ENCODE data around the gene PLCG1.

PLCG1 gene

GRCh38 chr20:41151134-41151869 is 14.0 kb downstream of the PLCG1 start:
- ATAC-seq: no peak
- TF ChIP-seq RARB (CRISPR knock-in tag; IDR thresholded peaks at IDR 0.05) (no peak), CSRNP3 (CRISPR knock-in tag; IDR thresholded peaks at IDR 0.05) (no peak), ZNF70 (CRISPR knock-in tag; IDR thresholded peaks at IDR 0.05) (no peak), BACH2 (CRISPR knock-in tag; IDR thresholded peaks at IDR 0.05; ENCODE audit: borderline replicate concordance) (no peak), ISL1 (CRISPR knock-in tag; IDR thresholded peaks at IDR 0.05) (no peak), TSHZ2 (CRISPR knock-in tag; IDR thresholded peaks at IDR 0.05) (no peak), ESRRG (CRISPR knock-in tag; IDR thresholded peaks at IDR 0.05) (no peak), POU6F1 (CRISPR knock-in tag; IDR thresholded peaks at IDR 0.05; ENCODE audit: borderline replicate concordance, low read depth) (no peak), ZNF565 (CRISPR knock-in tag; conservative IDR thresholded peaks at IDR 0.05; ENCODE audit: low read depth) (no peak), TCF4 (CRISPR knock-in tag; IDR thresholded peaks at IDR 0.05; ENCODE audit: borderline replicate concordance) (no peak), ZC3H10 (CRISPR knock-in tag; IDR thresholded peaks at IDR 0.05) (no peak), SNAI2 (CRISPR knock-in tag; IDR thresholded peaks at IDR 0.05) (no peak), PPARA (CRISPR knock-in tag; IDR thresholded peaks at IDR 0.05; ENCODE audit: borderline replicate concordance) (no peak), OSR1 (CRISPR knock-in tag; IDR thresholded peaks at IDR 0.05) (no peak), CREB5 (CRISPR knock-in tag; IDR thresholded peaks at IDR 0.05; ENCODE audit: low read depth) (no peak), ZNF8 (CRISPR knock-in tag; IDR thresholded peaks at IDR 0.05) (no peak), ZFP30 (CRISPR knock-in tag; IDR thresholded peaks at IDR 0.05) (no peak), GLIS3 (CRISPR knock-in tag; IDR thresholded peaks at IDR 0.05) (no peak), TOX (CRISPR knock-in tag; IDR thresholded peaks at IDR 0.05; ENCODE audit: borderline replicate concordance) (no peak)

- ATAC-seq: no peak
- no peak for TF ChIP-seq ZNF565 (CRISPR knock-in tag; conservative IDR thresholded peaks at IDR 0.05; ENCODE audit: low read depth)
- no peak for TF ChIP-seq ESRRG (CRISPR knock-in tag; IDR thresholded peaks at IDR 0.05)
- TF ChIP-seq ISL1 (CRISPR knock-in tag; IDR thresholded peaks at IDR 0.05): no peak
- TF ChIP-seq ARNTL (CRISPR knock-in tag; IDR thresholded peaks at IDR 0.05; ENCODE audit: borderline replicate concordance, low read depth): no peak
- no peak for TF ChIP-seq ZC3H10 (CRISPR knock-in tag; IDR thresholded peaks at IDR 0.05)
- TF ChIP-seq CSRNP3 (CRISPR knock-in tag; IDR thresholded peaks at IDR 0.05): no peak
- TF ChIP-seq ZNF8 (CRISPR knock-in tag; IDR thresholded peaks at IDR 0.05): no peak
- no peak for TF ChIP-seq SNAI2 (CRISPR knock-in tag; IDR thresholded peaks at IDR 0.05)
- no peak for TF ChIP-seq CREB5 (CRISPR knock-in tag; IDR thresholded peaks at IDR 0.05; ENCODE audit: low read depth)
- TF ChIP-seq TCF4 (CRISPR knock-in tag; IDR thresholded peaks at IDR 0.05; ENCODE audit: borderline replicate concordance): no peak
- no peak for TF ChIP-seq PATZ1 (CRISPR knock-in tag; IDR thresholded peaks at IDR 0.05; ENCODE audit: borderline replicate concordance)
- no peak for TF ChIP-seq RARB (CRISPR knock-in tag; IDR thresholded peaks at IDR 0.05)
- TF ChIP-seq BACH2 (CRISPR knock-in tag; IDR thresholded peaks at IDR 0.05; ENCODE audit: borderline replicate concordance): no peak
- no peak for TF ChIP-seq ZNF70 (CRISPR knock-in tag; IDR thresholded peaks at IDR 0.05)
- no peak for TF ChIP-seq TSHZ2 (CRISPR knock-in tag; IDR thresholded peaks at IDR 0.05)
- TF ChIP-seq OSR1 (CRISPR knock-in tag; IDR thresholded peaks at IDR 0.05): no peak
These were observed 14.9 kb downstream of the PLCG1 start for GRCh38 chr20:41152108-41152757.

All from SK-N-SH treated with all-trans-retinoic acid at 6 μM for 48 hours (cell line).